Endothelial cell of umbilical vein (primary cell): ENCODE data around the gene ATXN2. TPM values are rescaled to one million over a fixed set of nuclear protein-coding genes. Genes with fewer than 3 reads are reported as not detected.
A peak's percentile ranks its signal among the peaks of the same experiment; 100 is the strongest.

Source experiments
- BruUV-seq: library from RNA; stranded (reverse); fragments of 400-500 nt; replicated peaks from 2 replicates; lab custom pipeline; 2021; lab: Mats Ljungman, UMichigan
- CTCF ChIA-PET: fragments of 300-600, 350-600 bp; sonication (Branson Sonifier 250); formaldehyde crosslinking; loops from one replicate; lab custom pipeline; 2021; ENCODE audit warnings: antibody characterized with exemption, inconsistent platforms; lab: Charles Lee
- POLR2A ChIA-PET: fragments of 300-600, 350-600 bp; sonication (Branson Sonifier 250); formaldehyde crosslinking; loops from one replicate; lab custom pipeline; 2021; ENCODE audit warnings: antibody characterized with exemption, inconsistent platforms; lab: Charles Lee
- DNase-seq: peaks from one replicate; pipeline ENCODE4 v3.0.0-alpha.2; 2011; ENCODE audit warnings: low read depth, low spot score
- FAIRE-seq: peaks from 2 replicates; lab custom pipeline; 2011; peaks lifted over from hg19 to GRCh38; lab: Jason Lieb, UNC
- H2AFZ ChIP-seq: 2 replicates; pipeline ENCODE4 v1.6.0; 2012; ENCODE audit warnings: low read depth, low read length, control low read depth, inconsistent platforms
- H3K27ac ChIP-seq: 2 replicates; pipeline ENCODE4 v1.5.1; 2011; ENCODE audit warnings: low read depth, mild to moderate bottlenecking, control low read depth, low read length, moderate library complexity; ENCODE audit not compliant: insufficient read depth
- H3K27me3 ChIP-seq, 2 experiments: 2 replicates each; pipeline versions ENCODE4 v1.6.0 to v1.6.1; 2011; ENCODE audit warnings: low read length in 2 of 2, mixed read lengths in 1 of 2; ENCODE audit not compliant: control insufficient read depth in 2 of 2, insufficient read depth in 2 of 2
- H3K36me3 ChIP-seq, 2 experiments: 2 replicates in 1 of 2; 3 replicates in 1 of 2; pipeline ENCODE4 v1.5.1; 2011; ENCODE audit warnings: low read length in 2 of 2, mild to moderate bottlenecking in 1 of 2, moderate library complexity in 1 of 2; ENCODE audit not compliant: control insufficient read depth in 2 of 2, insufficient read depth in 2 of 2; ENCODE audit errors: extremely low read depth in 1 of 2
- H3K4me1 ChIP-seq: 3 replicates; pipeline ENCODE4 v1.5.1; 2011; ENCODE audit warnings: mild to moderate bottlenecking, low read length; ENCODE audit not compliant: control insufficient read depth, insufficient read depth; ENCODE audit errors: extremely low read depth
- H3K4me2 ChIP-seq: 2 replicates; pipeline ENCODE4 v1.6.1; 2011; ENCODE audit warnings: low read length, control low read depth, mixed read lengths; ENCODE audit not compliant: insufficient read depth
- H3K4me3 ChIP-seq, 3 experiments: fragments of 200-600 bp in 1 of 3; sonication (generic), shearing (Covaris generic) in 1 of 3; replicated peaks in 1 of 3; 2 replicates each; pipeline ENCODE4 v1.5.1; 2011 to 2016; ENCODE audit warnings: control low read depth in 3 of 3, low read length in 3 of 3, mild to moderate bottlenecking in 2 of 3, inconsistent platforms in 1 of 3, low read depth in 1 of 3, moderate library complexity in 1 of 3; ENCODE audit not compliant: insufficient read depth in 1 of 3
- H3K79me2 ChIP-seq: 2 replicates; pipeline ENCODE4 v1.6.0; 2012; ENCODE audit warnings: low read length, inconsistent platforms; ENCODE audit not compliant: control insufficient read depth, insufficient read depth
- H3K9ac ChIP-seq: replicated peaks from 2 replicates; pipeline ENCODE3; 2011; ENCODE audit warnings: low read length, control low read depth; ENCODE audit not compliant: insufficient read depth; ENCODE audit errors: extremely low read depth
- H3K9me1 ChIP-seq: replicated peaks from 3 replicates; pipeline ENCODE4 v1.6.0; 2011; ENCODE audit warnings: mild to moderate bottlenecking, low read length; ENCODE audit not compliant: control insufficient read depth, insufficient read depth; ENCODE audit errors: extremely low read depth
- H3K9me3 ChIP-seq: replicated peaks from 2 replicates; pipeline ENCODE4 v1.5.1; 2012; ENCODE audit warnings: low read length, inconsistent platforms; ENCODE audit not compliant: control insufficient read depth, insufficient read depth
- H4K20me1 ChIP-seq: replicated peaks from 2 replicates; pipeline ENCODE3; 2011; ENCODE audit warnings: mild to moderate bottlenecking, low read length; ENCODE audit not compliant: control insufficient read depth, insufficient read depth; ENCODE audit errors: extremely low read depth
- EZH2 ChIP-seq: IDR thresholded peaks from 2 replicates; pipeline ENCODE4 v1.6.1; 2012; ENCODE audit warnings: borderline replicate concordance, low read depth, mild to moderate bottlenecking, moderate library complexity, low read length, inconsistent platforms; ENCODE audit not compliant: severe bottlenecking
- GATA2 ChIP-seq: IDR thresholded peaks from 2 replicates; pipeline ENCODE4 v1.7.0; 2011; ENCODE audit warnings: low read depth, mild to moderate bottlenecking, moderate library complexity, mixed read lengths, low read length; ENCODE audit not compliant: insufficient read length, insufficient read depth
- MYC ChIP-seq: IDR thresholded peaks from one replicate; pipeline ENCODE4 v1.6.1; 2011; ENCODE audit warnings: mild to moderate bottlenecking, low read depth, low read length
- POLR2A ChIP-seq: IDR thresholded peaks from 2 replicates; pipeline ENCODE4 v1.6.1; 2012; ENCODE audit warnings: low read depth, mild to moderate bottlenecking, control low read depth, low read length
- POLR2AphosphoS5 ChIP-seq: IDR thresholded peaks from 2 replicates; pipeline ENCODE4 v1.6.1; 2012; ENCODE audit warnings: low read depth, mild to moderate bottlenecking, control low read depth, low read length, moderate library complexity; ENCODE audit not compliant: insufficient read depth
- dilution Hi-C: fragments of 300-500 bp; cut with MboI; formaldehyde crosslinking; loops from one replicate; pipeline ENCODE4 v1.15.0; 2019; ENCODE audit warnings: low sequenced_read_pairs; ENCODE audit not compliant: extremely low pct_ligation_motif_present
- intact Hi-C: fragments of 100-400 bp; cut with micrococcal nuclease; formaldehyde crosslinking; loops from one replicate; pipeline ENCODE4 v1.10.0; 2022
- polyA plus RNA-seq, 4 experiments: library from polyadenylated mRNA; depleted of rRNA in 3 of 4; stranded (reverse) in 3 of 4; unstranded in 1 of 4; fragments of >200 nt; gene quantifications; 2 replicates each; pipeline versions ENCODE4 v1.2.1 to v1.2.3, GENCODE V29; 2011 to 2012; ENCODE audit warnings: missing spikeins in 1 of 4
- total RNA-seq: library from RNA; stranded (reverse); gene quantifications from 2 replicates; pipeline ENCODE4 v1.2.3, GENCODE V29; 2021
- TF ChIP-seq, protein P1 (sequence below): IDR thresholded peaks from 2 replicates; pipeline ENCODE4 v1.6.1; 2011; ENCODE audit not compliant: insufficient read depth, insufficient read length

The ATXN2 gene
- total and polyA plus RNA-seq, 2 donors (not counting 3 experiments of a cell fraction or from before 2014, with no cell fraction given) = 58.9 to 86.7 TPM

DNA sequence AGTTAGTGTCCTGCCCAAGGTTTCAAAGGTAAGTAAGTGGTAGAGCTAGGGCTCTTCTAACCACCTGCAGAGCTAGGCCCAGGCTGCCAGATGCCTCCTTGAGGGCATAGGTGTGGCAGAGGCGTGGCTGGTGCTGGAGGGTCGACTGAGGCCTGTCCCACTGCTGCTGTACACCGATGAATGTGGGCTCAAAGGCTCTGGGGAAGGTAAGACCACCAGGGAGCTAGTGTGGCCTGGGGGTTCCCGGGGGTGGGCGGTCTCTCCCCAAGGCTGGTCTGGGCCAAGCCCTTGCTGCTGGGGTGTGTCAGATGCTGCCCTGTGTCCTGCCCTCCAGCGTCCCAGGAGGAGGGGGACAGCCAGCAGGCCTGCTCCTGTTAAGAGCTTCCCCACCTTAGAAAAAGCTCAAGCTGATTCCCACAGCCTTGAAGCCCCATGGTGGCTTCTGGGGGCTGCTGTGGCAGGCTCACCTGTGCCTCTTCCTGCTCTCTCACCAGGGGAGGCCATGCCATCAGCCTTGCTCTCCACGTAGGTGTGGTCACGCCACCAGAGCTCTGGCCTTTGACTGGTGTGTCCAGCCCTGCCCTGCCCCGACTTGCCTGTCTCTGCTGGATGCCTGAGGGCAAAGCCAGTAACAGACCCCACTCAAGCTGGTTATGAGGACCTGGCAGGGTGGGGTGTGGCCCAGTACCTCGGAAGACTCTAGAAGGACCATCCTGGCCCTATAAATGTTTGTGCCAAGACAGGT is 156.6 kb downstream of the ATXN2 start:
- DNase-seq (no peak), FAIRE-seq (no peak)
- H3K27ac ChIP-seq = peak overlapping the region; percentile 11
- peaks cover 6 to 22% of the 10 kb centered on the region in 2 experiments for H3K36me3 ChIP-seq
- dilution Hi-C loops (no loop called here), intact Hi-C loops (no loop called here)
- ChIA-PET CTCF (interaction anchor here (1.3 to 16.4 kb wide), 5 partner anchors 8 to 44 kb away, joined by 3 to 464 read pairs (median 7); no protein-coding TSS in a partner anchor), POLR2A (no interaction called here)
- BruUV-seq = no TSS peak
- no peak overlapping the region for H2AFZ ChIP-seq
- no peaks in the 10 kb centered on the region for H3K27me3 ChIP-seq
- no peak for TF ChIP-seq EZH2
- TF ChIP-seq POLR2AphosphoS5 = peak; percentile 6
- no peak for TF ChIP-seq POLR2A
- peaks cover 82% of the 10 kb centered on the region for H3K79me2 ChIP-seq
- peaks cover 74% of the 10 kb centered on the region for H3K4me1 ChIP-seq
- H3K4me2 ChIP-seq = no peak overlapping the region
- no peak overlapping the region for H3K9ac ChIP-seq
- H3K9me3 ChIP-seq = no peaks in the 10 kb centered on the region
- H4K20me1 ChIP-seq = no peaks in the 10 kb centered on the region
- no peaks in the 10 kb centered on the region for H3K9me1 ChIP-seq
- H3K4me3 ChIP-seq = no peak overlapping the region

DNA sequence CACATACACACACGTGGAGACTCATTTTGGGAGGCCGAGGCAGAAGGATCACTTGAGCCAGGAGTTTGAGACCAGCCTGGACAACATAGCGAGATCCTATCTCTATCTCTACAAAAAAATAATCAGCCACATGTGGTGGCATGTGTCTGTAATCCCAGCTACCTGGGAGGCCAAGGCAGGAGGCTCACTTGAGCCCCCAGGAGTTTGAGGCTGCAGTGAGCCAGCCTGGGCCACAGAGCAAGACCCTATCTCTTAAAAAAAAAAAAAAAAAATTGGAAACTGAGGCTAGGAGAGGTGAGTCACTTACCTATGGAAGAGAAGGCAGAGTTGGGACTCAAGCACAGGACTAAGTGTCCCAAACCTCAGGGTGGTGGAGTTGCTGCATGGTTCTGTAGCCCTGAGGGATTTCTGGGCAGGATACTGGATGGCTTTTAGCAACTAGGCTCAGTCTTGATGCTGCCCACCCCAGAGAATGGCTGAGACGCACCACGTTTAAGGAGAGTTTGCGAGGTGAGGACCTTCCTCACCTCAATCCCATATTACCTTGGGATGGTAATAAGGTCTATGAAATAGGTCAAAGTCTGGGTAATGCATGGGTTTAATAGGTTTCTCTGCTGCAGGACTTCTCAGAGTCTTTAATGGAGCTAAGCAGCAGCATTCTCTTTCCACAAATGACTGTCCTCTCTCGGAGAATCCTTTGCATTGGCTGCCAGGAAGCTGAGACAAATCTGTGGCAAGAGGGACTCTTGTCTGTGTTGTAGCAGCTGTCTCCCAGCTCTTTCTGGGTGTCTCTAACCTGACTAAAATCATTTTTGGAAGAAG is 157.8 kb downstream of the ATXN2 start:
- ChIA-PET POLR2A (no interaction called here), CTCF (interaction anchor here (0.9 to 16.4 kb wide), 5 partner anchors 9 to 43 kb away, joined by 3 to 464 read pairs (median 7); no protein-coding TSS in a partner anchor)
- dilution Hi-C loops (no loop called here), intact Hi-C loops (no loop called here)
- DNase-seq = no peak
- H3K9me1 ChIP-seq = no peaks in the 10 kb centered on the region
- TF ChIP-seq MYC (no peak), POLR2AphosphoS5 (no peak), GATA2 (no peak)
- TF ChIP-seq, protein P1, sequence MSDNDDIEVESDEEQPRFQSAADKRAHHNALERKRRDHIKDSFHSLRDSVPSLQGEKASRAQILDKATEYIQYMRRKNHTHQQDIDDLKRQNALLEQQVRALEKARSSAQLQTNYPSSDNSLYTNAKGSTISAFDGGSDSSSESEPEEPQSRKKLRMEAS = no peak
- no peaks in the 10 kb centered on the region for H4K20me1 ChIP-seq
- peak; percentile 35 for FAIRE-seq
- TSS peak; percentile 5 for BruUV-seq
- no peak overlapping the region for H3K4me2 ChIP-seq
- H3K36me3 ChIP-seq = peaks cover 0 to 13% of the 10 kb centered on the region in 2 experiments
- no peaks in the 10 kb centered on the region for H3K9me3 ChIP-seq
- no peak overlapping the region for H2AFZ ChIP-seq
- no peak overlapping the region for H3K4me3 ChIP-seq
- no peak overlapping the region for H3K27ac ChIP-seq
- peaks cover 75% of the 10 kb centered on the region for H3K4me1 ChIP-seq
- no peak overlapping the region for H3K9ac ChIP-seq
- no peaks in the 10 kb centered on the region for H3K27me3 ChIP-seq
- H3K79me2 ChIP-seq = peaks cover 84% of the 10 kb centered on the region
